Vagina (tissue), 2 donors: ENCODE data around the gene PPY. TPM values are rescaled to one million over a fixed set of nuclear protein-coding genes. Genes with fewer than 3 reads are reported as not detected.

Experiments
- DNase-seq, 2 donors: peaks; one replicate each; pipeline ENCODE4 v3.0.0-alpha.2; 2017; ENCODE audit errors: extremely low spot score in 2 of 2
- H3K27ac ChIP-seq: fragments of 200-600 bp; sonication (generic); one replicate; pipeline ENCODE4 v1.5.1; 2019
- H3K27me3 ChIP-seq: fragments of 200-600 bp; sonication (generic); one replicate; pipeline ENCODE4 v1.5.1; 2019
- H3K36me3 ChIP-seq, 2 donors: fragments of 200-600 bp; sonication (generic); one replicate each; pipeline ENCODE4 v1.5.1; 2017 to 2019
- H3K4me1 ChIP-seq: fragments of 200-600 bp; sonication (generic); one replicate; pipeline ENCODE4 v1.5.1; 2019
- H3K4me3 ChIP-seq, 2 donors: fragments of 200-600 bp; sonication (generic); 1 replicate in 1 of 2; 2 replicates in 1 of 2; pipeline ENCODE4 v1.5.1; 2016 to 2019
- H3K9me3 ChIP-seq: fragments of 200-600 bp; sonication (generic); one replicate; pipeline ENCODE4 v1.5.1; 2019
- POLR2A ChIP-seq, 2 donors: fragments of 450-650 bp; IDR thresholded peaks; one replicate each; pipeline ENCODE4 v1.6.1; 2017; ENCODE audit warnings: antibody characterized with exemption in 2 of 2, mild to moderate bottlenecking in 2 of 2, moderate library complexity in 2 of 2
- POLR2AphosphoS5 ChIP-seq, 2 donors: sonication (generic); formaldehyde crosslinking; IDR thresholded peaks; one replicate each; pipeline ENCODE4 v1.9.0; 2017; ENCODE audit warnings: antibody characterized with exemption in 2 of 2, mild to moderate bottlenecking in 2 of 2, low read depth in 1 of 2; ENCODE audit not compliant: insufficient read depth in 1 of 2
- intact Hi-C: fragments of 100-400 bp; cut with DNase I; formaldehyde crosslinking; loops from one replicate; pipeline ENCODE4 v1.15.1; 2023
- total RNA-seq: library from RNA; depleted of rRNA; stranded (reverse); fragments of >200 nt; gene quantifications from one replicate; pipeline ENCODE4 v1.2.3, GENCODE V29; 2016
- TF ChIP-seq, protein P1 (sequence below), 3 experiments: fragments of 450-650 bp in 2 of 3; fragments of 200-600 bp in 1 of 3; sonication (generic) in 1 of 3; IDR thresholded peaks; one replicate each; pipeline ENCODE4 v1.5.1; 2017 to 2019; ENCODE audit warnings: antibody characterized with exemption in 3 of 3, mild to moderate bottlenecking in 2 of 3, moderate library complexity in 2 of 3

Gene PPY, protein sequence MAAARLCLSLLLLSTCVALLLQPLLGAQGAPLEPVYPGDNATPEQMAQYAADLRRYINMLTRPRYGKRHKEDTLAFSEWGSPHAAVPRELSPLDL
- total RNA-seq: not detected

DNA sequence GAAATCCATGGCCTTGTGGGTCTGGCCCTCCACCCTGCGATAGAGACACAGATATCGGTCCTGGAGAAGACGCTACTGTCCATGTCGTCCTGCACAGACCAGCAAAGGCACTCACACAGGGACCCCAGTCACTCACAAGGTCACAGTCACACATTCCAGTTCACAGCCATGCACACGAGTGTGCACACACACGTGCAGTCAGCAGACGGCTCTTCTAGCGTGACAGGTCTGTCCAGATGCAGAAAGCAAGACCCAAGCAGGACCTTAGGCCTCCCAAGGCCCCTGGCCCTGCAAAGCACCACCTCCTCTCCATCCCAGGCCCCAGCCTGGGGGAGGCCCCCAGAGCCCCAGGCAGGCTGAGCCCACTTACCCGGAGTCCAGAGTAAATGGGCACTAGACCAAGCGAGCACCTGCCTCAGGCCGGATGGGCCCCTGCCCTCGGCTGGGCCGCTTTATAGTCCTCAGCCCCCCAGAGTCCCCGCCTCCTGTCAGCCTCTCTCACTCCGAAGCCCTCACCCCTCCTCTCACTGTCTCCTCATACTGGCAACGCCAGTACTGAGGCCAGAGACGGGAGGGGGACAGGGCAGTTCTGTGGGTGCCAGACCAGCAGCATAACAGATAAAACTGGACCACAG, at the start of gene PPY:
Gene PPY (minus strand): TSS at position 426 of the 635 bp plus-strand sequence. CDS start 822 bp downstream, outside the sequence.
- TF ChIP-seq POLR2AphosphoS5 (IDR thresholded peaks at IDR 0.05; ENCODE audit: insufficient read depth in 1 of 2, low read depth in 1 of 2) (no peak), POLR2A (IDR thresholded peaks at IDR 0.05) (no peak)
- TF ChIP-seq, protein P1, sequence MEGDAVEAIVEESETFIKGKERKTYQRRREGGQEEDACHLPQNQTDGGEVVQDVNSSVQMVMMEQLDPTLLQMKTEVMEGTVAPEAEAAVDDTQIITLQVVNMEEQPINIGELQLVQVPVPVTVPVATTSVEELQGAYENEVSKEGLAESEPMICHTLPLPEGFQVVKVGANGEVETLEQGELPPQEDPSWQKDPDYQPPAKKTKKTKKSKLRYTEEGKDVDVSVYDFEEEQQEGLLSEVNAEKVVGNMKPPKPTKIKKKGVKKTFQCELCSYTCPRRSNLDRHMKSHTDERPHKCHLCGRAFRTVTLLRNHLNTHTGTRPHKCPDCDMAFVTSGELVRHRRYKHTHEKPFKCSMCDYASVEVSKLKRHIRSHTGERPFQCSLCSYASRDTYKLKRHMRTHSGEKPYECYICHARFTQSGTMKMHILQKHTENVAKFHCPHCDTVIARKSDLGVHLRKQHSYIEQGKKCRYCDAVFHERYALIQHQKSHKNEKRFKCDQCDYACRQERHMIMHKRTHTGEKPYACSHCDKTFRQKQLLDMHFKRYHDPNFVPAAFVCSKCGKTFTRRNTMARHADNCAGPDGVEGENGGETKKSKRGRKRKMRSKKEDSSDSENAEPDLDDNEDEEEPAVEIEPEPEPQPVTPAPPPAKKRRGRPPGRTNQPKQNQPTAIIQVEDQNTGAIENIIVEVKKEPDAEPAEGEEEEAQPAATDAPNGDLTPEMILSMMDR (IDR thresholded peaks at IDR 0.05): no peak
- intact Hi-C loops: loop anchor here (5.0 to 10.0 kb wide), 2 partner anchors 55 to 223 kb away; no protein-coding TSS in a partner anchor
- no peak for DNase-seq
- Histone ChIP-seq H3K27me3 (no peaks in the 10 kb centered on the region), H3K4me3 (no peak within 1 kb of the TSS), H3K27ac (no peak within 1 kb of the TSS), H3K9me3 (no peaks in the 10 kb centered on the region), H3K36me3 (no peaks in the 10 kb centered on the region), H3K4me1 (peaks cover 11% of the 10 kb centered on the region)

DNA sequence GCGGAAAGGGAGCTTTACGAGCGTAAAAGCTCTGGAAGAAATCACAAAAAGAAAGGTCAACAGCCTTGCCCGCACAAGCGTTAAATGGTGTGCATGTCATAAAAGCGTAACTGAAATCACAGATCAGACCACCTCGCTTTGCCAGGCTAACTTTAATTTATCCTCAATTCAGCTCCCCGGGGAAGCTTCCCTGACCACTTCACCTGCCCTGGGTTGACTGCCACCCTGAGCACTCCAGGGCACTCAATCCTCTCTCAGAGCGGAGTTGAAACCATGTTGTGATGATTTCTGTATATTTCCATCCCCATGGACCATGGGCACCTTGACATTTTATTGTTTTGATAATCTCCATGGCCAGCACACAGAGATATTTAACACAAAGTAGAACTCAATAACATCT, 46.0 kb upstream of the PPY start:
- intact Hi-C loops: no loop called here
- no peak for DNase-seq

DNA sequence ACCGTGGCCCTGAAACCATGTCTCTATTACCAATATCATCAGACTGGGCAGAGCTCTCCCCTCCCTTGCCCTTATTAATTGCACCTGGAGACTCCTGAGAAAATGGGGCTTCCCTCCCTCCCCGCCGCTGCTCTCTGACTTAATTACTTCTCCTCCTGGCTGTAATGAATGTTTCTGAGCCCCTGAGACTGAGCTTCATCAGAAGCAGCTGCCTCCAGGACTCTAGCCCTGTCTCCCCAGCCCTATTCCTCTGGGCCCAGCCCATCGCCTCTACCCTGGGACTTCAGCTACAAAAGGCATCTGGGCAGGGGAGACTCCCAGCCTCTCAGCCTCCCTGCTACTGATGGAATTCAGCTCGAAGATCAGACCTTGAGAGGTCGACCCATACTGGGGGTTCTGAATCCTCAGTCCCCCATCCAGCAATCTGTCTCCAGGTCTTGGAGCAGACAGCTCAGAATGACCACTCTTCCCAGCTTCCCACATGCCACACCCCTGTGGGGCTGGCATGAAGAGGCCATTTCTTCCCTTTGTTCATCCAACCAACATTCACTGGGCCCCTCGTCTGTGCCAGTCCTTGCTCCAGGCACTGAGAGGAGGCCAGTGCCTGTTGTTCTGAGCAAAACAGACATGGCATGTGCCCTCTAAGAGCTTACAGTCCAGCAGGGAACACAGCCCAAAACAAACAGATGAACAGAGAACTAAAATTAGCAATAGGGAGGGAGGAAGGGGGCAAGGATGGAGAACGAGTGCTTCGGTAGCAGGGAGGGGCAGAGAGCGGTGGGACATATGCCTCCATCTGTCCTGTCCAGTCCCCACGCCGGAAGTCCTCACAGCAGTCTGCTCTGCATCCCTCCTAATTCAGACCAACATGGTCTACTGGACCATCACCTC, 45.1 kb upstream of the PPY start:
- no peak for DNase-seq
- no peaks in the 10 kb centered on the region for H3K36me3 ChIP-seq
- no peak overlapping the region for H3K4me3 ChIP-seq
- H3K27ac ChIP-seq: no peak overlapping the region
- H3K27me3 ChIP-seq: no peaks in the 10 kb centered on the region
- no peaks in the 10 kb centered on the region for H3K9me3 ChIP-seq
- no peak for TF ChIP-seq POLR2AphosphoS5 (IDR thresholded peaks at IDR 0.05; ENCODE audit: insufficient read depth in 1 of 2, low read depth in 1 of 2)
- TF ChIP-seq, protein P1 (IDR thresholded peaks at IDR 0.05): no peak
- TF ChIP-seq POLR2A (IDR thresholded peaks at IDR 0.05): no peak
- intact Hi-C loops: no loop called here
- H3K4me1 ChIP-seq: peaks cover 13% of the 10 kb centered on the region

More for the DNA sequence above, 46.0 kb upstream of the PPY start:
- peaks cover 12% of the 10 kb centered on the region for H3K4me1 ChIP-seq
- no peaks in the 10 kb centered on the region for H3K9me3 ChIP-seq
- TF ChIP-seq POLR2A (IDR thresholded peaks at IDR 0.05): no peak
- TF ChIP-seq, protein P1 (IDR thresholded peaks at IDR 0.05): no peak
- TF ChIP-seq POLR2AphosphoS5 (IDR thresholded peaks at IDR 0.05; ENCODE audit: insufficient read depth in 1 of 2, low read depth in 1 of 2): no peak
- H3K36me3 ChIP-seq: no peaks in the 10 kb centered on the region
- H3K27me3 ChIP-seq: no peaks in the 10 kb centered on the region
- H3K27ac ChIP-seq: no peak overlapping the region
- no peak overlapping the region for H3K4me3 ChIP-seq

DNA sequence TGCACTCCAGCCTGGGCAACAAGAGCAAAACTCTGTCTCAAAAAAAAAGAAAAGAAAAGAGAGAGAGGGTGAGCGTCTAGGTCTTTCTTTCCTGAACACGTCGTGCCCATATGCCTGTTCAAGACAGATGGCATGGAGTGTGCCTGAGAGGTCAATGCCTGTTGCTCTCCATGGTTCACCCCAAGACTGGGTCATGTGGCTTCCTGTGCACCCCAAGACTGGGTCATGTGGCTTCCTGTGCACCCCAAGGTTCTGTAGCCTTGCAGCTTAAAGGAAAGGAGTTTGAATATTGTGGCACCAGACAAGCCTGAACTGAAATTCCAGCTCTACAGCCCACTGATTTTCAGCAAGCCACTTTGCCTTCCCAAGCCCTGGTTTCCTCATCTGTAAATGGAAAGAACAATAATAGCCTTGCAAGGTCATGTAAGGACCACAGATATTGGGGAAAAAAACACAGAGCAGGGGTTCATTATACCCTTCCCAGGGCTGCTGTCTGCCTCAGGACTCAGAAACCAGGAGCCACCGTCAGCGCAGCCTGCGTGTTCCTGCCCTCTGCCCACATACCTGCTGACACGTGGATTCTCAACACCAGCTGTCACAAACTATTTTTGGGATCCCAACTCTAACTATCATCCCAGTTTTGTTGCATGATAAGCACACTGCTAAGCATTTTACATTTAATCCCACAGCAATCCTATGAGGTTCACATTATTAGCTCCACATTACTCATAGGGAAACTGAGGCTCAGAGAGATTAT, 44.1 kb upstream of the PPY start:
- intact Hi-C loops: no loop called here
- DNase-seq: no peak
- no peak for TF ChIP-seq POLR2A (IDR thresholded peaks at IDR 0.05)
- Histone ChIP-seq H3K36me3 (no peaks in the 10 kb centered on the region), H3K27me3 (no peaks in the 10 kb centered on the region), H3K27ac (no peak overlapping the region), H3K9me3 (no peaks in the 10 kb centered on the region), H3K4me3 (no peak overlapping the region), H3K4me1 (peaks cover 13% of the 10 kb centered on the region)

DNA sequence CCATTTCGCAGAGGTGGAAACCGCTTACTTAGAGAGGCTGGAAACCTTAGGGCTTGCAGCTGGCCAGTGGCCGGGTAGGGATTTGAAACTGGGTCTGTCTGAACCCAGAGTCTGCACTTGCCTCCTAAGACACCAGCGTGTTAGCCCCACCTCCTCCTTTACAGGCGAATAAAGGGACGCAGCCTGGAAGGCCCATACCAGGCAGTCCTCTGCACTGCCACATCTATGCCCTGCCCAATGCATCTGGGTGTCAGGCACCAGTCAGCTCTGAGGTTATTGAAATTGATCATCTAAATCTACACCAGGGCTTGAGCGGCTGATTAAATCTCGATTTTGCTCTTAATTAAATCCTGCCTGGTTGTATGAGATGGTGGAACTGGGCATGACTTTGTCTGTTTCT, 42.2 kb upstream of the PPY start:
- no peak for DNase-seq
- H3K9me3 ChIP-seq: no peaks in the 10 kb centered on the region
- no peaks in the 10 kb centered on the region for H3K27me3 ChIP-seq
- no peaks in the 10 kb centered on the region for H3K36me3 ChIP-seq
- no peak overlapping the region for H3K27ac ChIP-seq
- TF ChIP-seq, protein P1 (IDR thresholded peaks at IDR 0.05): no peak
- TF ChIP-seq POLR2A (IDR thresholded peaks at IDR 0.05): no peak
- TF ChIP-seq POLR2AphosphoS5 (IDR thresholded peaks at IDR 0.05; ENCODE audit: insufficient read depth in 1 of 2, low read depth in 1 of 2): no peak
- peaks cover 13% of the 10 kb centered on the region for H3K4me1 ChIP-seq
- peak overlapping the region in 1 of 2 donors; percentile 37 for H3K4me3 ChIP-seq
- intact Hi-C loops: no loop called here
